ENCODE data around the gene CAND2. TPM values are rescaled to one million over a fixed set of nuclear protein-coding genes. Genes with fewer than 3 reads are reported as not detected.
A peak's percentile ranks its signal among the peaks of the same experiment; 100 is the strongest.
"Not testable (repeated sequence)": the region's sequence is repeated elsewhere in the genome, so short reads cannot be mapped to it uniquely, and the experiment has no call there.

The CAND2 gene
- total and polyA plus RNA-seq, 9 of the 15 experiments (the other 6 are each of a cell fraction or from before 2014, with no cell fraction given): 0.91 to 14.9 (median 4.3) TPM

DNA sequence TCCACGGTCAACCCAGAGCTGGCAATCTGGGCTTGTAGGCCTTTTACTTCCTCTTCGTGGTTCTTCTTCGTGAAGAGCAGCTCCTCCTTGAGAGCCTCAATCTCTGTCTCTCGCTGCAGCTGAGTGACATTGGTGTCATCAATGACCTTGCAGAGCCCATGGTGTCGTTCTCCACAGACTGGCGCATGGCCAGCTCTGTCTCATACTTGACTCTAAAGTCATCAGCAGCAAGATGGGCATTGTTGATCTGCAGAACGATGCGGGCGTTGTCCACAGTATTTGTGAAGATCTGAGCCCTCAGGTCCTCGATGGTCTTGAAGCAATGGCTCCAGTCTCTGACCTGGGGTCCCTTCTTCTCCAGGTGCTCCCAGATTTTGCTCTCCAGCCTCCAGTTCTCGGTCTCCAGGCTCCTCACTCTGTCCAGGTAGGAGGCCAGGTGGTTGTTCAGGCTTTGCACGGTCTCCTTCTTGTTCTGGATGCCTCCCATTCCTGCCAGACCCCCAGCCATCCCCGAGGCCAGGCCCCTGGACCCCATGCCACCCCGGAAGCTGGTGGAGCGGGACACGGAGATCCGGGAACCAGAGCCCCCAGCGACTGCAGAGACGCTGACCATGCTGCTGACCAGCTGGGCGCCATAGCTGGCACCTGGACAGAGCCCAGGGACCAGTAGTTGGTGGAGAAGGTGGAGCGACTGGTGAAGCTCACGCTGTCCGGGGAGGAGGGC is 8.4 kb upstream of the CAND2 start:
- ATAC-seq; FAIRE-seq; in situ Hi-C loops (cut with MboI); H4K20me1 ChIP-seq (replicated peaks; ENCODE audit: control insufficient read depth, insufficient read depth, low read length); H3K36me3 ChIP-seq (ENCODE audit: control insufficient read depth, insufficient read depth, low read length); H3K79me2 ChIP-seq (ENCODE audit: control insufficient read depth, insufficient read depth, low read length); DNase-seq (ENCODE audit: extremely low read depth in 1 of 4, low spot score in 3 of 4); H3K4me2 ChIP-seq (ENCODE audit: insufficient read depth, low read length); H3K9me3 ChIP-seq (replicated peaks; ENCODE audit: control insufficient read depth, insufficient read depth, low read depth, low read length); H3K4me3 ChIP-seq; H3K9me1 ChIP-seq (ENCODE audit: control insufficient read depth, insufficient read depth, low read length); H3K4me1 ChIP-seq (replicated peaks in 1 of 2; ENCODE audit: control insufficient read depth in 2 of 2, insufficient read depth in 2 of 2, low read length in 2 of 2); H2AFZ ChIP-seq (ENCODE audit: low read depth, low read length); BruUV-seq (replicated peaks); H3K27ac ChIP-seq (ENCODE audit: extremely low read depth, low read depth, low read length): not testable (repeated sequence)
- intact Hi-C loops (cut with micrococcal nuclease): loop anchor here (2.0 to 5.0 kb wide), 2 partner anchors 54 to 103 kb away; partner anchors contain the start of gene RPL32
- WGBS (ENCODE audit: insufficient coverage, low coverage, missing lambda C conversion rate): 5% methylated on average over 22 of the region's 23 CpGs
- POLR2A ChIA-PET: interaction anchor here (0.7 to 2.0 kb wide), 7 partner anchors 9 to 53 kb away, joined by 3 to 8 read pairs (median 4); partner anchors contain the start of genes CAND2 and RPL32
- Histone ChIP-seq H3K27me3 (ENCODE audit: control insufficient read depth in 2 of 2, insufficient read depth in 2 of 2, low read length in 2 of 2) (peaks cover 3 to 13% of the 10 kb centered on the region in 2 experiments; a peak in 4 of 5 replicates), H3K9ac (ENCODE audit: insufficient read depth in 1 of 2, low read depth in 2 of 2, low read length in 2 of 2) (0 out of 4 replicates have a peak overlapping the region, but pooled peaks of 1 of the 2 experiments have one; percentile 56)
- TF ChIP-seq ESRRA (IDR thresholded peaks at IDR 0.05; ENCODE audit: borderline replicate concordance, low read depth): peak; percentile 49; the same call in 1 of the 2 replicates
- TF ChIP-seq NFIC (IDR thresholded peaks at IDR 0.05): peak; percentile 34; the same call in 1 of the 2 replicates
- CTCF ChIA-PET (ENCODE audit: low intra/inter-chr PET ratio): interaction anchor here (1.3 kb wide), 1 partner anchor 22 kb away, joined by 4 read pairs; no protein-coding TSS in a partner anchor

DNA sequence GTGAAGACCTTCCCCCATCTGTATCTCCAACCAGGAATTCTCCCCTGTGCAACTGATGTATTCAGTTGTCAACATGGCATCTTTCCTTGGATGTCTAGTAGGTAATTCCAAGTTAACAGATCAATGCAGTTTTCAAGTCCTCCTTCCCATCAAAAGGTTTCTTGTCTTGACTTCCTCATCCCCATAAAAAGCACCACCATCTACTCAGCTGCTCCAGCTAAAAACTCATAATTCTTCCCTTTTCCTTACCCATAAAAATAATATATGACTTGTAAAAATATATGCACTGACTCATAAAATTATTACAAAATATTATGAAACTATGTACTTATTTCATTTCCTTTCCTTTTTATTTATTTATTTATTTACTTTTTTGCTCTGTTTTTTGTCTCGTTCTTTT is 5.0 kb upstream of the CAND2 start:
- ChIA-PET CTCF (ENCODE audit: low intra/inter-chr PET ratio) (no interaction called here), POLR2A (interaction anchor here (0.6 to 1.0 kb wide), 3 partner anchors 10 to 188 kb away, joined by 4 to 5 read pairs (median 5); no protein-coding TSS in a partner anchor)
- no TSS peak for BruUV-seq (replicated peaks)
- Histone ChIP-seq H3K4me2 (ENCODE audit: insufficient read depth, low read length) (no peak overlapping the region), H3K9ac (ENCODE audit: insufficient read depth in 1 of 2, low read depth in 2 of 2, low read length in 2 of 2) (no peak overlapping the region), H3K36me3 (ENCODE audit: control insufficient read depth, insufficient read depth, low read length) (no peaks in the 10 kb centered on the region), H3K4me1 (replicated peaks in 1 of 2; ENCODE audit: control insufficient read depth in 2 of 2, insufficient read depth in 2 of 2, low read length in 2 of 2) (peaks cover 5 to 16% of the 10 kb centered on the region in 2 experiments; a peak in 3 of 5 replicates), H3K4me3 (no peak overlapping the region), H3K79me2 (ENCODE audit: control insufficient read depth, insufficient read depth, low read length) (peaks cover 3% of the 10 kb centered on the region; the same call in 1 of the 3 replicates), H3K27me3 (ENCODE audit: control insufficient read depth in 2 of 2, insufficient read depth in 2 of 2, low read length in 2 of 2) (peaks cover 3 to 9% of the 10 kb centered on the region in 2 experiments; a peak in 4 of 5 replicates), H4K20me1 (replicated peaks; ENCODE audit: control insufficient read depth, insufficient read depth, low read length) (no peaks in the 10 kb centered on the region), H3K9me3 (replicated peaks; ENCODE audit: control insufficient read depth, insufficient read depth, low read depth, low read length) (no peaks in the 10 kb centered on the region), H3K9me1 (ENCODE audit: control insufficient read depth, insufficient read depth, low read length) (no peaks in the 10 kb centered on the region), H3K27ac (ENCODE audit: extremely low read depth, low read depth, low read length) (no peak overlapping the region), H2AFZ (ENCODE audit: low read depth, low read length) (no peak overlapping the region)
- FAIRE-seq (no peak), DNase-seq (ENCODE audit: extremely low read depth in 1 of 4, low spot score in 3 of 4) (no peak), ATAC-seq (no peak)
- in situ Hi-C loops (cut with MboI): no loop called here
- intact Hi-C loops (cut with micrococcal nuclease): loop anchor here (10.0 kb wide), 1 partner anchor 203 kb away; no protein-coding TSS in a partner anchor
- 17% methylated on average over 1 of the region's 1 CpG for WGBS (ENCODE audit: insufficient coverage, low coverage, missing lambda C conversion rate)
- no peak for TF ChIP-seq CBX3 (IDR thresholded peaks at IDR 0.05; ENCODE audit: borderline replicate concordance in 1 of 2, low read length in 2 of 2)
- TF ChIP-seq, protein P1, sequence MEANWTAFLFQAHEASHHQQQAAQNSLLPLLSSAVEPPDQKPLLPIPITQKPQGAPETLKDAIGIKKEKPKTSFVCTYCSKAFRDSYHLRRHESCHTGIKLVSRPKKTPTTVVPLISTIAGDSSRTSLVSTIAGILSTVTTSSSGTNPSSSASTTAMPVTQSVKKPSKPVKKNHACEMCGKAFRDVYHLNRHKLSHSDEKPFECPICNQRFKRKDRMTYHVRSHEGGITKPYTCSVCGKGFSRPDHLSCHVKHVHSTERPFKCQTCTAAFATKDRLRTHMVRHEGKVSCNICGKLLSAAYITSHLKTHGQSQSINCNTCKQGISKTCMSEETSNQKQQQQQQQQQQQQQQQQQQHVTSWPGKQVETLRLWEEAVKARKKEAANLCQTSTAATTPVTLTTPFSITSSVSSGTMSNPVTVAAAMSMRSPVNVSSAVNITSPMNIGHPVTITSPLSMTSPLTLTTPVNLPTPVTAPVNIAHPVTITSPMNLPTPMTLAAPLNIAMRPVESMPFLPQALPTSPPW (CRISPR knock-in tag; IDR thresholded peaks at IDR 0.05): no peak
- no peak for TF ChIP-seq PCBP1 (IDR thresholded peaks at IDR 0.05; ENCODE audit: low read depth, low read length, poor library complexity, severe bottlenecking)
- no peak for TF ChIP-seq ZNF263 (CRISPR knock-in tag; IDR thresholded peaks at IDR 0.05; ENCODE audit: borderline replicate concordance)
- TF ChIP-seq ZEB2 (IDR thresholded peaks at IDR 0.05): no peak
- TF ChIP-seq HIVEP1 (CRISPR knock-in tag; IDR thresholded peaks at IDR 0.05): no peak

Measured in K562 (cell line).